GM23338 (cell line): ENCODE data around the gene COL25A1.

Experiments used
- CREB1 ChIP-seq: fragments of 250-450 bp; sonication (Bioruptor Pico); IDR thresholded peaks from 2 replicates; pipeline ENCODE4 v1.5.0; 2020; ENCODE audit warnings: low read depth, mild to moderate bottlenecking, moderate library complexity
- CTCF ChIP-seq, 2 experiments: fragments of 200-600 bp in 1 of 2; sonication (generic) in 1 of 2; conservative IDR thresholded peaks; 2 replicates each; pipeline versions ENCODE4 v1.5.1 to v1.6.1; 2016 to 2017; ENCODE audit warnings: antibody characterized with exemption in 2 of 2, low read depth in 2 of 2, mild to moderate bottlenecking in 2 of 2, moderate library complexity in 1 of 2
- ETS1 ChIP-seq: IDR thresholded peaks from 2 replicates; pipeline ENCODE4 v1.6.1; 2016; ENCODE audit warnings: antibody characterized with exemption
- EZH2 ChIP-seq: fragments of 200-600 bp; sonication (generic); IDR thresholded peaks from one replicate; pipeline ENCODE4 v1.8.0; 2017; ENCODE audit warnings: antibody characterized with exemption, mild to moderate bottlenecking, low read depth; ENCODE audit not compliant: unreplicated experiment
- EZH2phosphoT487 ChIP-seq: fragments of 200-600 bp; sonication (generic); IDR thresholded peaks from one replicate; pipeline ENCODE4 v1.8.1; 2018; ENCODE audit warnings: antibody characterized with exemption; ENCODE audit not compliant: unreplicated experiment
- JUNB ChIP-seq: IDR thresholded peaks from one replicate; pipeline ENCODE4 v1.6.1; 2016; ENCODE audit warnings: antibody characterized with exemption; ENCODE audit not compliant: unreplicated experiment
- POLR2AphosphoS5 ChIP-seq: IDR thresholded peaks from 2 replicates; pipeline ENCODE4 v1.6.1; 2016; ENCODE audit warnings: antibody characterized with exemption, low read depth
- REST ChIP-seq: IDR thresholded peaks from one replicate; pipeline ENCODE4 v1.6.1; 2018; ENCODE audit warnings: antibody characterized with exemption; ENCODE audit not compliant: unreplicated experiment
- ZNF114 ChIP-seq: fragments of 250-450 bp; sonication (Bioruptor Pico); IDR thresholded peaks from 2 replicates; pipeline ENCODE4 v1.5.0; 2020; ENCODE audit warnings: mild to moderate bottlenecking, moderate library complexity

- TF ChIP-seq POLR2AphosphoS5 (no peak), CTCF (conservative IDR thresholded peaks at IDR 0.05; ENCODE audit: low read depth in 2 of 2) (peak; percentile 85 to 86), EZH2phosphoT487 (no peak), REST (no peak), CREB1 (CRISPR knock-in tag) (no peak), ZNF114 (no peak), EZH2 (no peak), JUNB (no peak), ETS1 (no peak)
These were observed 8.5 kb downstream of the COL25A1 start for GRCh38 chr4:109294006-109294405.
